GM19099 (cell line): ENCODE results near the gene CYP1A2.

Experiments used
- POLR2A ChIP-seq: IDR thresholded peaks from 3 replicates; pipeline ENCODE4 v1.6.1; 2011; ENCODE audit warnings: low read depth; ENCODE audit not compliant: insufficient read length; ENCODE audit errors: extremely low read depth

Gene CYP1A2

DNA sequence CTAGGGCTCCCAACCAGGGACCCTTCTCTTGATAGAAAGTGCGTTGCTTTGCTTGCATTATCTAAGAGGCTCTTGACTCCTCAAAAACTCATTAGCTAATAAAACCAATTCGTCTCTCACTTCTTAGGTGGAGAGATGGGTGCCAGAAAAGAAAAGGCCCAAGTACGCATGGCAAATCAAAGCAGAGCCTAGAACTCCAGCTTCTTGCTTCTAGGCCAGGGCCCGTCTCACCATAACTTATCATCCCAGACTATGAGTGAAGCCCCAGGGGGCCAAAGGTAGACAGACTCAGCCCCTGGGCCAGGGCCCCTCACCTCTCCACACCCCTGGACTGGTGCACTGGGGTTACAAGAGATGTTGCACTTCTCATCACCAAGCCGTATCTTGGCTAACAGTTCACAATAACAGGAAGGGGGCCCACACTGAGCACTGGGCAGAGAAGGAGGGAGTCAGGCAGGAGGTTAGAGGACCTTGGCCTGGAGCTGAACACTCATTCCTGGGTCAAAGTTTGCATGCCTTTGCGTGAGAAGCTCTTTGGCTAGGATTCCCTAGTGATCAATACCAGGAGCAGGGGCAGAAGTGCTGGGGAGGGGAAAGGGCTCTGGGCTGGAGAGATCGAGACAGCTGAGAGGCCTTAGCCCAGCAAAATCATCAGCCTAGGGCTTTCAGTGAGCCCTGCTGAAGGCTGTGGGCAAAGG, 17.9 kb upstream of the CYP1A2 start:
- TF ChIP-seq POLR2A: no peak

GRCh38 chr15:74732846-74733245, 15.8 kb upstream of the CYP1A2 start:
- no peak for TF ChIP-seq POLR2A

- no peak for TF ChIP-seq POLR2A
Measured at GRCh38 chr15:74733269-74733668, 15.4 kb upstream of the CYP1A2 start.

DNA sequence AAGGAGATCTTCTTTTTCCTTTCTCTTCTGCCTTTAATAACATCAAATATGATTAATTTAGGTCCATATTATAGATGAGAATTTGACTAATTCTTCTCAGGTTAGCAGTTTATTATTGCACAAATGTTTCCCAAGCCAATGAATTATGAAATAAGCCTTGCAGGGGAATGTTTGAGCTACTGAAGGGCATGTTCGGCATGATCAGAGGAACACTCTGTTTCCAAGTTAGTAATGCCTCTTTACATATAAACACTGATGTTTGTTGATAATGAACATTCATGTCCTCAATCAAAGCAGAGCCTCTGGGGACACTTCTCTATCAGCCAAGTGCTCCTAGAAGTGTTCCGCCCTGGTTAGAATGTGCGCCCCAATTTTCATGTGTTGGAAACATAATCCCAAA, 13.3 kb upstream of the CYP1A2 start:
- TF ChIP-seq POLR2A: no peak

DNA sequence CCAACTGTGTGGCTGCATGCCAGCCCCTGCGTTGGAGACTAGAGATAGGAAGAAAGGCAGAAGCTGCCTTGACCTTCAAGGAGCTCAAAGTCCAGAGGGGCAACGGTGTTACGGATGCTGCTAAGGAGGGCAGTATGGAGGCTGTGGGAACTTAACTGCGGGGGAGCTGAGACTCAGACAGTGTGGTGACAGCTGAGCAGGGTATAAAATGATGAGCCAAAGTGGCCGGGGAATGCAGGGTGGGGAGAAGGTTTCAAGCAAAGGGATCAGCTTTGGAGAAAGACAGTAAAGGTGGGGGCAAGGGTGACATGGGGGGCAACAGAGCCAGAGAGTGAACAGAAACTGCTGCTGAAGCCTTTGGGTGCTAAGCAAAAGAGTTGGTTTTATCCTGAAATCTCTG, 6.2 kb upstream of the CYP1A2 start:
- no peak for TF ChIP-seq POLR2A

DNA sequence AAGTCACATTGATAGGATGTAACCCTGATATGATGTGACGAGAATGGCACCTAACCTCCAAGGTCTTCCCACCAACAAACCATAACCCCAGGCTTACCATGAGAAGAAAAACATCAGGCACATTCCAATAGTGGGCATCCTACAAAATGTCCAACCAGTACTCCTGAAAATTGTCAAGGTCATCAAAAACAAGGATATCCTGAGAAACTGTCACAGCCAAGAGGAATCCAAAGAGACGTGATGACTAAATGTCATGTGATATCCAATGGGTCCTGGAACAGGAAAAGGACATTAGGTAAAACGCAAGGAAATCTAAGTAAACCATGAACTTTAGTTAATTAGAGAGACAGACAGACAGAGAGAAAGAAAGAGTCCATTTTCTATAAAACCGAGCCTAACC, 2.3 kb upstream of the CYP1A2 start:
- TF ChIP-seq POLR2A: no peak

DNA sequence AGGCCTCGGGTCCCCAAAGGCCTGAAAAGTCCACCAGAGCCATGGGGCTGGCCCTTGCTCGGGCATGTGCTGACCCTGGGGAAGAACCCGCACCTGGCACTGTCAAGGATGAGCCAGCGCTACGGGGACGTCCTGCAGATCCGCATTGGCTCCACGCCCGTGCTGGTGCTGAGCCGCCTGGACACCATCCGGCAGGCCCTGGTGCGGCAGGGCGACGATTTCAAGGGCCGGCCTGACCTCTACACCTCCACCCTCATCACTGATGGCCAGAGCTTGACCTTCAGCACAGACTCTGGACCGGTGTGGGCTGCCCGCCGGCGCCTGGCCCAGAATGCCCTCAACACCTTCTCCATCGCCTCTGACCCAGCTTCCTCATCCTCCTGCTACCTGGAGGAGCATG, 1.2 kb downstream of the CYP1A2 start:
- no peak for TF ChIP-seq POLR2A

DNA sequence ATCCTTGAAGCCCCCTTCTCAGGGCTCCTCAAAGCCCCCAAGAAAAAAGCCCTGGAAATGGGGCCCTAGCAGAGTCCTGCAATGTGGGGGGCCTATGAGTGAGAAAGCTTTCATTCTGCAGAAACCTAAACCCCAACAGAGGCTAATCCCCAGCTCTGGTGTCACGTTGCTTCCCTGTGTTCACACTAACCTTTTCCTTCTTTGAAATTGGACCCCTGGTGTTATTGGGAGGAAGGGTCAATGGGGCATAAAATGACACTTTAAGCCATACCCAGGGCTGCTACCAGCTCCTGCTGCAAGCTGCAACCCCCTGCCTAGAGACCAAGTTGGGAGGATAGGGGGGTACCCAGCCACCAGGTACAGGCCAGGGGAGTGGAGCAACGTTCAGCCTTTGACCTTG, 2.1 kb downstream of the CYP1A2 start:
- no peak for TF ChIP-seq POLR2A

- TF ChIP-seq POLR2A: no peak
Measured at GRCh38 chr15:74752011-74752410, 3.4 kb downstream of the CYP1A2 start.

GRCh38 chr15:74752531-74752930, 3.9 kb downstream of the CYP1A2 start:
- TF ChIP-seq POLR2A: no peak

- no peak for TF ChIP-seq POLR2A
Measured at GRCh38 chr15:74754593-74755215, 6.1 kb downstream of the CYP1A2 start.

DNA sequence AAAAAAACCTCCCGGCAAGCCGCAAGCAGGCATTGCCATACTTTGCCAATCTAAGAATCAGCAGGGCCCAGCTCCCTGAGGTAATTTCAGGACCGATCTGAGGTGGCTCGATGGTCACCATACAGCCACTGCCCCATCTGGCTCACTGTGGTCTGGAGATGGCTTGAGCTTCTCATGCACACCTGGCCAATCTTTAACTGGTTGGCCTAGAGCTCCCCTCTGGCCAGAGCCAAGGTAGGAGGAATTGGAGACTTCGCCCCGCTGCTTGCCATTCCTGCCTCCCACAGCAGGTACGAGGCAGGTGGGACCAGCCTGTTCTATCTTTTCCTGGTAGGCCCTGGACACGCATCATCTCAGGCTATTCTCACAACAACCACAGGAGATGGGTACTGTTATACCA, 10.1 kb downstream of the CYP1A2 start:
- no peak for TF ChIP-seq POLR2A

- TF ChIP-seq POLR2A: no peak
Measured at GRCh38 chr15:74762791-74763150, 14.1 kb downstream of the CYP1A2 start.

DNA sequence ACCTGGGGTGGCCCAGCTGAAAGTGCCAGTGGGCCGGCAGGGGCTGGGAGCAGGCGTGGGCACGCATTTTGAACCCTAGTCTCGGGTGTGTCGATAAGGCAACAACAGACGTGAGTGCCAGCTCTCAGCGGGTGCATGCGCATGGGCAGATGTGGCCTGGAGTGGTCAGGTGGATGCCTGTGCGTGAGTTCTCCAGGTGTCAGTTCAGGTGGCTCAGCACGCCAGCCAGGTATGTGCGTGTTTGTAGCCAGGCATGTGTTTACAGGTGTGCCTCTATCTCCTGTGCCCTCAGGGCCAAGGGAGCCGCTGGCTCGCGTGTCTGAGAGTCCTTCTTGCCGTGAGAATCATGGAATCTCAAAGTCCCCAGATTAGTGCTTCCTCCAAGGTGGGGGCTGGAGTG, 14.8 kb downstream of the CYP1A2 start:
- TF ChIP-seq POLR2A: no peak

DNA sequence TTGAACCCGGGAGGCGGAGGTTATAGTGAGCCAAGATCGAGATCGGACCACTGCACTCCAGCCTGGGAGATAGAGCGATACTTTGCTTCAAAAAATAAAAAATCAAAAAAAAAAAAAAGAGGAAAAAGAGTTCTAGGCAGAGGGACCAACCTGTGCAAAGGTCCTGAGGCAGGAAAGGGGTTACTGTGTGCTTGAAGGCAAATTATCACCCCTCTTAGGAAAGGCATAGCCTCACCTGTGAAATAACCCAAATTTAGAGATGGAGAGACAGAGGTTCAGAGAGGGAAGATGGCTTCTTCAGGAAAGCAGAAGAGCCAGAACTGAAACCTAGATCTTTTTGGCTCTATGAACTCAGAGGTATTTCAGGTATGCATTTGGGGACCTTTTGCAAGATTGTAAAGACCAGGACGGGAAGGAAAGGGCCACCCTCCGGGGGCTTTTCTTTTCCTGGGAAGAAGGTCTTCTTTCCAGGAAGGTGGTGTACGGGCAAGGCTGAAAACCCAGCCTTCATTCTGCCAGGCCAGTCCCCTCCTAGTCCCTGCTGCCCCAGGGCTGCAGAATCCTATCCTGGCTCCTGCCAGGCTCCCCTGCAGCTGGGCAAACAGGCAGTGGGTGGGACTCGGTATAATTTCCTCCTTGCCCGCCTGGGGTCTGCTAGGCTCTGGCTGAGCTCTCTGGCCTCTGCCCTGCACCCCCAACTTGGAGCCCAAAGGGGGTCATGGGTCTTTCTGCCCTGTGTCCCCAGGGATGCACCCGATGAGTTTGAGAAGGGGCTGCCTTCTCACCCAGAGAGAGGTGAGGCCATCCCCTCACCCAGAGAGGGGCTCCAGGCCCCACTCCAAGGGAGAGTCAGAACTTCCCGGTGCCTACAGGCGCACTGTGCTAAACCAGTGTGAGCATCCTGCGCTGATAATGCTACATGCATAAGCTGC, 18.8 kb downstream of the CYP1A2 start:
- TF ChIP-seq POLR2A: no peak
